Esophagus squamous epithelium (tissue), 4 donors: ENCODE data around the gene SLC16A12.

Source experiments
- CTCF ChIP-seq, 6 experiments: fragments of 450-650 bp in 4 of 6; fragments of 200-600 bp in 2 of 6; sonication (generic) in 2 of 6; IDR thresholded peaks; one replicate each; pipeline ENCODE4 v1.5.1; 2016 to 2019; ENCODE audit warnings: antibody characterized with exemption in 6 of 6, mild to moderate bottlenecking in 4 of 6, moderate library complexity in 4 of 6
- POLR2A ChIP-seq, 4 donors: fragments of 450-650 bp; IDR thresholded peaks; one replicate each; pipeline ENCODE4 v1.6.1; 2017; ENCODE audit warnings: antibody characterized with exemption in 4 of 4, mild to moderate bottlenecking in 4 of 4, moderate library complexity in 3 of 4

- no peak for TF ChIP-seq CTCF (IDR thresholded peaks at IDR 0.05)
- no peak for TF ChIP-seq POLR2A (IDR thresholded peaks at IDR 0.05)
Measured at GRCh38 chr10:89520706-89521105, 14.7 kb downstream of the SLC16A12 start.
